ENCODE results near the gene PDCD11. TPM values are rescaled to one million over a fixed set of nuclear protein-coding genes. Genes with fewer than 3 reads are reported as not detected.

Gene PDCD11
- total RNA-seq, 1 donor from 2014 or later, result 24.5 TPM

GRCh38 chr10:103454026-103454425, 57.6 kb downstream of the PDCD11 start:
- peaks cover 4 to 11% (median 9%) of the 10 kb centered on the region in 3 donors for H3K36me3 ChIP-seq (ENCODE audit: control insufficient read depth in 3 of 3, insufficient read depth in 3 of 3, low read length in 3 of 3)
- no peaks in the 10 kb centered on the region for H3K9me3 ChIP-seq (ENCODE audit: control insufficient read depth in 3 of 3, low read length in 3 of 3)
- peaks cover 24 to 28% (median 26%) of the 10 kb centered on the region in 3 donors for H3K4me1 ChIP-seq (ENCODE audit: control insufficient read depth in 3 of 3, insufficient read depth in 3 of 3, low read length in 3 of 3)
- peaks cover 0 to 11% (median 0%) of the 10 kb centered on the region in 3 donors for H3K27me3 ChIP-seq (ENCODE audit: control insufficient read depth in 3 of 3, insufficient read depth in 3 of 3, low read length in 3 of 3)
- H3K9ac ChIP-seq (ENCODE audit: low read depth in 1 of 3, low read length in 3 of 3), result no peak overlapping the region
- H3K4me3 ChIP-seq (ENCODE audit: low read length in 3 of 3), result no peak overlapping the region
- no peak overlapping the region for H3K27ac ChIP-seq (ENCODE audit: low read depth, low read length)

GRCh38 chr10:103455235-103455634, 58.8 kb downstream of the PDCD11 start:
- Histone ChIP-seq H3K4me3 (ENCODE audit: low read length in 3 of 3) (no peak overlapping the region), H3K9me3 (ENCODE audit: control insufficient read depth in 3 of 3, low read length in 3 of 3) (no peaks in the 10 kb centered on the region), H3K4me1 (ENCODE audit: control insufficient read depth in 3 of 3, insufficient read depth in 3 of 3, low read length in 3 of 3) (peaks cover 12 to 16% (median 14%) of the 10 kb centered on the region in 3 donors), H3K27ac (ENCODE audit: low read depth, low read length) (no peak overlapping the region), H3K36me3 (ENCODE audit: control insufficient read depth in 3 of 3, insufficient read depth in 3 of 3, low read length in 3 of 3) (no peaks in the 10 kb centered on the region), H3K9ac (ENCODE audit: low read depth in 1 of 3, low read length in 3 of 3) (no peak overlapping the region), H3K27me3 (ENCODE audit: control insufficient read depth in 3 of 3, insufficient read depth in 3 of 3, low read length in 3 of 3) (peaks cover 0 to 11% (median 0%) of the 10 kb centered on the region in 3 donors)

- H3K4me1 ChIP-seq (ENCODE audit: control insufficient read depth in 3 of 3, insufficient read depth in 3 of 3, low read length in 3 of 3), result peaks cover 6 to 9% (median 8%) of the 10 kb centered on the region in 3 donors
- H3K9ac ChIP-seq (ENCODE audit: low read depth in 1 of 3, low read length in 3 of 3), result no peak overlapping the region
- H3K9me3 ChIP-seq (ENCODE audit: control insufficient read depth in 3 of 3, low read length in 3 of 3), result no peaks in the 10 kb centered on the region
- H3K27me3 ChIP-seq (ENCODE audit: control insufficient read depth in 3 of 3, insufficient read depth in 3 of 3, low read length in 3 of 3), result peaks cover 0 to 11% (median 0%) of the 10 kb centered on the region in 3 donors
- H3K27ac ChIP-seq (ENCODE audit: low read depth, low read length), result no peak overlapping the region
- H3K4me3 ChIP-seq (ENCODE audit: low read length in 3 of 3), result no peak overlapping the region
- no peaks in the 10 kb centered on the region for H3K36me3 ChIP-seq (ENCODE audit: control insufficient read depth in 3 of 3, insufficient read depth in 3 of 3, low read length in 3 of 3)
Measured at GRCh38 chr10:103456074-103456660, 59.7 kb downstream of the PDCD11 start.

GRCh38 chr10:103457176-103457712, 60.8 kb downstream of the PDCD11 start:
- H3K4me1 ChIP-seq (ENCODE audit: control insufficient read depth in 3 of 3, insufficient read depth in 3 of 3, low read length in 3 of 3), result peaks cover 6 to 8% (median 7%) of the 10 kb centered on the region in 3 donors
- H3K9me3 ChIP-seq (ENCODE audit: control insufficient read depth in 3 of 3, low read length in 3 of 3), result no peaks in the 10 kb centered on the region
- no peak overlapping the region for H3K4me3 ChIP-seq (ENCODE audit: low read length in 3 of 3)
- no peak overlapping the region for H3K9ac ChIP-seq (ENCODE audit: low read depth in 1 of 3, low read length in 3 of 3)
- peaks cover 0 to 3% (median 0%) of the 10 kb centered on the region in 3 donors for H3K27me3 ChIP-seq (ENCODE audit: control insufficient read depth in 3 of 3, insufficient read depth in 3 of 3, low read length in 3 of 3)
- no peaks in the 10 kb centered on the region for H3K36me3 ChIP-seq (ENCODE audit: control insufficient read depth in 3 of 3, insufficient read depth in 3 of 3, low read length in 3 of 3)
- H3K27ac ChIP-seq (ENCODE audit: low read depth, low read length), result no peak overlapping the region

GRCh38 chr10:103457896-103458583, 61.6 kb downstream of the PDCD11 start:
- Histone ChIP-seq H3K27me3 (ENCODE audit: control insufficient read depth in 3 of 3, insufficient read depth in 3 of 3, low read length in 3 of 3) (no peaks in the 10 kb centered on the region), H3K4me3 (ENCODE audit: low read length in 3 of 3) (no peak overlapping the region), H3K9ac (ENCODE audit: low read depth in 1 of 3, low read length in 3 of 3) (no peak overlapping the region), H3K4me1 (ENCODE audit: control insufficient read depth in 3 of 3, insufficient read depth in 3 of 3, low read length in 3 of 3) (peaks cover 0 to under 1% (median 0%) of the 10 kb centered on the region in 3 donors), H3K36me3 (ENCODE audit: control insufficient read depth in 3 of 3, insufficient read depth in 3 of 3, low read length in 3 of 3) (no peaks in the 10 kb centered on the region), H3K27ac (ENCODE audit: low read depth, low read length) (no peak overlapping the region), H3K9me3 (ENCODE audit: control insufficient read depth in 3 of 3, low read length in 3 of 3) (no peaks in the 10 kb centered on the region)

GRCh38 chr10:103458720-103459119, 62.3 kb downstream of the PDCD11 start, which contains the start of gene CALHM1:
Gene CALHM1, minus strand, starts transcription at chr10:103458900. Its CDS starts 149 bp downstream, at chr10:103458751.
- Histone ChIP-seq H3K27me3 (ENCODE audit: control insufficient read depth in 3 of 3, insufficient read depth in 3 of 3, low read length in 3 of 3) (no peaks in the 10 kb centered on the region), H3K4me3 (ENCODE audit: low read length in 3 of 3) (no peak within 1 kb of the TSS), H3K9me3 (ENCODE audit: control insufficient read depth in 3 of 3, low read length in 3 of 3) (no peaks in the 10 kb centered on the region), H3K4me1 (ENCODE audit: control insufficient read depth in 3 of 3, insufficient read depth in 3 of 3, low read length in 3 of 3) (no peaks in the 10 kb centered on the region), H3K27ac (ENCODE audit: low read depth, low read length) (no peak within 1 kb of the TSS), H3K9ac (ENCODE audit: low read depth in 1 of 3, low read length in 3 of 3) (no peak within 1 kb of the TSS), H3K36me3 (ENCODE audit: control insufficient read depth in 3 of 3, insufficient read depth in 3 of 3, low read length in 3 of 3) (no peaks in the 10 kb centered on the region)

- Histone ChIP-seq H3K4me3 (ENCODE audit: low read length in 3 of 3) (no peak overlapping the region), H3K36me3 (ENCODE audit: control insufficient read depth in 3 of 3, insufficient read depth in 3 of 3, low read length in 3 of 3) (no peaks in the 10 kb centered on the region), H3K9me3 (ENCODE audit: control insufficient read depth in 3 of 3, low read length in 3 of 3) (no peaks in the 10 kb centered on the region), H3K9ac (ENCODE audit: low read depth in 1 of 3, low read length in 3 of 3) (no peak overlapping the region), H3K27me3 (ENCODE audit: control insufficient read depth in 3 of 3, insufficient read depth in 3 of 3, low read length in 3 of 3) (no peaks in the 10 kb centered on the region), H3K27ac (ENCODE audit: low read depth, low read length) (no peak overlapping the region), H3K4me1 (ENCODE audit: control insufficient read depth in 3 of 3, insufficient read depth in 3 of 3, low read length in 3 of 3) (no peaks in the 10 kb centered on the region)
Measured at GRCh38 chr10:103459615-103460014, 63.2 kb downstream of the PDCD11 start.

GRCh38 chr10:103463499-103463898, 67.1 kb downstream of the PDCD11 start:
- no peaks in the 10 kb centered on the region for H3K9me3 ChIP-seq (ENCODE audit: control insufficient read depth in 3 of 3, low read length in 3 of 3)
- H3K27me3 ChIP-seq (ENCODE audit: control insufficient read depth in 3 of 3, insufficient read depth in 3 of 3, low read length in 3 of 3), result no peaks in the 10 kb centered on the region
- no peak overlapping the region for H3K4me3 ChIP-seq (ENCODE audit: low read length in 3 of 3)
- no peak overlapping the region for H3K27ac ChIP-seq (ENCODE audit: low read depth, low read length)
- no peaks in the 10 kb centered on the region for H3K36me3 ChIP-seq (ENCODE audit: control insufficient read depth in 3 of 3, insufficient read depth in 3 of 3, low read length in 3 of 3)
- no peak overlapping the region for H3K9ac ChIP-seq (ENCODE audit: low read depth in 1 of 3, low read length in 3 of 3)
- no peaks in the 10 kb centered on the region for H3K4me1 ChIP-seq (ENCODE audit: control insufficient read depth in 3 of 3, insufficient read depth in 3 of 3, low read length in 3 of 3)

GRCh38 chr10:103465411-103466179, 69.2 kb downstream of the PDCD11 start:
- no peak overlapping the region for H3K4me3 ChIP-seq (ENCODE audit: low read length in 3 of 3)

More at GRCh38 chr10:103465411-103466179, 69.2 kb downstream of the PDCD11 start:
- peaks cover 0 to under 1% (median 0%) of the 10 kb centered on the region in 3 donors for H3K4me1 ChIP-seq (ENCODE audit: control insufficient read depth in 3 of 3, insufficient read depth in 3 of 3, low read length in 3 of 3)
- no peaks in the 10 kb centered on the region for H3K36me3 ChIP-seq (ENCODE audit: control insufficient read depth in 3 of 3, insufficient read depth in 3 of 3, low read length in 3 of 3)
- no peaks in the 10 kb centered on the region for H3K9me3 ChIP-seq (ENCODE audit: control insufficient read depth in 3 of 3, low read length in 3 of 3)
- no peaks in the 10 kb centered on the region for H3K27me3 ChIP-seq (ENCODE audit: control insufficient read depth in 3 of 3, insufficient read depth in 3 of 3, low read length in 3 of 3)
- H3K27ac ChIP-seq (ENCODE audit: low read depth, low read length), result no peak overlapping the region
- no peak overlapping the region for H3K9ac ChIP-seq (ENCODE audit: low read depth in 1 of 3, low read length in 3 of 3)

Measured in skeletal muscle tissue (tissue), 4 donors.